Esophagus squamous epithelium (tissue), 4 donors: Measurements from ENCODE around the gene CRLF1.
A peak's percentile ranks its signal among the peaks of the same experiment; 100 is the strongest.

Source experiments
- POLR2A ChIP-seq, 4 donors: fragments of 450-650 bp; IDR thresholded peaks; one replicate each; pipeline ENCODE4 v1.6.1; 2017; ENCODE audit warnings: antibody characterized with exemption in 4 of 4, mild to moderate bottlenecking in 4 of 4, moderate library complexity in 3 of 4
- TF ChIP-seq, protein P1 (sequence below), 6 experiments: fragments of 450-650 bp in 4 of 6; fragments of 200-600 bp in 2 of 6; sonication (generic) in 2 of 6; IDR thresholded peaks; one replicate each; pipeline ENCODE4 v1.5.1; 2016 to 2019; ENCODE audit warnings: antibody characterized with exemption in 6 of 6, mild to moderate bottlenecking in 4 of 6, moderate library complexity in 4 of 6

- TF ChIP-seq, protein P1, sequence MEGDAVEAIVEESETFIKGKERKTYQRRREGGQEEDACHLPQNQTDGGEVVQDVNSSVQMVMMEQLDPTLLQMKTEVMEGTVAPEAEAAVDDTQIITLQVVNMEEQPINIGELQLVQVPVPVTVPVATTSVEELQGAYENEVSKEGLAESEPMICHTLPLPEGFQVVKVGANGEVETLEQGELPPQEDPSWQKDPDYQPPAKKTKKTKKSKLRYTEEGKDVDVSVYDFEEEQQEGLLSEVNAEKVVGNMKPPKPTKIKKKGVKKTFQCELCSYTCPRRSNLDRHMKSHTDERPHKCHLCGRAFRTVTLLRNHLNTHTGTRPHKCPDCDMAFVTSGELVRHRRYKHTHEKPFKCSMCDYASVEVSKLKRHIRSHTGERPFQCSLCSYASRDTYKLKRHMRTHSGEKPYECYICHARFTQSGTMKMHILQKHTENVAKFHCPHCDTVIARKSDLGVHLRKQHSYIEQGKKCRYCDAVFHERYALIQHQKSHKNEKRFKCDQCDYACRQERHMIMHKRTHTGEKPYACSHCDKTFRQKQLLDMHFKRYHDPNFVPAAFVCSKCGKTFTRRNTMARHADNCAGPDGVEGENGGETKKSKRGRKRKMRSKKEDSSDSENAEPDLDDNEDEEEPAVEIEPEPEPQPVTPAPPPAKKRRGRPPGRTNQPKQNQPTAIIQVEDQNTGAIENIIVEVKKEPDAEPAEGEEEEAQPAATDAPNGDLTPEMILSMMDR (IDR thresholded peaks at IDR 0.05), result peak in 4 of 6 experiments; percentile 13 to 49 (median 35)
- TF ChIP-seq POLR2A (IDR thresholded peaks at IDR 0.05), result no peak
These were observed 17.0 kb downstream of the CRLF1 start for GRCh38 chr19:18589380-18590272.
